Vagina (tissue), 2 donors: ENCODE measurements around the gene OSBPL8.

Experiments used
- POLR2AphosphoS5 ChIP-seq, 2 donors: sonication (generic); formaldehyde crosslinking; IDR thresholded peaks; one replicate each; pipeline ENCODE4 v1.9.0; 2017; ENCODE audit warnings: antibody characterized with exemption in 2 of 2, mild to moderate bottlenecking in 2 of 2, low read depth in 1 of 2; ENCODE audit not compliant: insufficient read depth in 1 of 2
- TF ChIP-seq, protein P1 (sequence below), 3 experiments: fragments of 450-650 bp in 2 of 3; fragments of 200-600 bp in 1 of 3; sonication (generic) in 1 of 3; IDR thresholded peaks; one replicate each; pipeline ENCODE4 v1.5.1; 2017 to 2019; ENCODE audit warnings: antibody characterized with exemption in 3 of 3, mild to moderate bottlenecking in 2 of 3, moderate library complexity in 2 of 3

DNA sequence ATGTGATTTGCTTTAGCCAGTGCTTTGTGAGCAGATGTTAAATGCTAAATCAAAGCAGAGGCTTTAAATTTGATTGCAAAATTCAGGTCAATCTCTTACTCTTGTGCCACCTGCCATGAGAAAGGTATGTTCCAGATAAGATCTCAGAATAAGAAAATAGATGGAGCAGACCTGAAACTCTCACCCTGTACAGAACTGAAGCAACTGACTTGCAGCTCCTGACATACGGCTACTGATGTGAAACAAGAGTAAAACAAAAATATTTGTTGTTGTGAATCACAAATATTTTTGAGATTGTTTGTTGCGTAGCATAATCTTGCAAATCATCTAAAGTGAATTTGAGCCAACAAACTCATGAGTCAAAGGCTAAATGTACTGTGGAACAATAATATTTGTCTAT lies 3.5 kb upstream of the OSBPL8 start:
- TF ChIP-seq, protein P1, sequence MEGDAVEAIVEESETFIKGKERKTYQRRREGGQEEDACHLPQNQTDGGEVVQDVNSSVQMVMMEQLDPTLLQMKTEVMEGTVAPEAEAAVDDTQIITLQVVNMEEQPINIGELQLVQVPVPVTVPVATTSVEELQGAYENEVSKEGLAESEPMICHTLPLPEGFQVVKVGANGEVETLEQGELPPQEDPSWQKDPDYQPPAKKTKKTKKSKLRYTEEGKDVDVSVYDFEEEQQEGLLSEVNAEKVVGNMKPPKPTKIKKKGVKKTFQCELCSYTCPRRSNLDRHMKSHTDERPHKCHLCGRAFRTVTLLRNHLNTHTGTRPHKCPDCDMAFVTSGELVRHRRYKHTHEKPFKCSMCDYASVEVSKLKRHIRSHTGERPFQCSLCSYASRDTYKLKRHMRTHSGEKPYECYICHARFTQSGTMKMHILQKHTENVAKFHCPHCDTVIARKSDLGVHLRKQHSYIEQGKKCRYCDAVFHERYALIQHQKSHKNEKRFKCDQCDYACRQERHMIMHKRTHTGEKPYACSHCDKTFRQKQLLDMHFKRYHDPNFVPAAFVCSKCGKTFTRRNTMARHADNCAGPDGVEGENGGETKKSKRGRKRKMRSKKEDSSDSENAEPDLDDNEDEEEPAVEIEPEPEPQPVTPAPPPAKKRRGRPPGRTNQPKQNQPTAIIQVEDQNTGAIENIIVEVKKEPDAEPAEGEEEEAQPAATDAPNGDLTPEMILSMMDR (IDR thresholded peaks at IDR 0.05): no peak
- TF ChIP-seq POLR2AphosphoS5 (IDR thresholded peaks at IDR 0.05; ENCODE audit: insufficient read depth in 1 of 2, low read depth in 1 of 2): no peak
